ENCODE data around the gene MIPEP. TPM values are rescaled to one million over a fixed set of nuclear protein-coding genes. Genes with fewer than 3 reads are reported as not detected.

The MIPEP gene
- polyA plus RNA-seq, 1 donor (not counting 4 experiments of a cell fraction or from before 2014, with no cell fraction given): 35.0 TPM

GRCh38 chr13:23760000-23760399 is 129.2 kb downstream of the MIPEP start:
- no peak overlapping the region for H3K4me2 ChIP-seq (ENCODE audit: control insufficient read depth, extremely low read depth, insufficient read depth, low read depth, low read length)
- FAIRE-seq: no peak
- dilution Hi-C loops (cut with MboI; ENCODE audit: extremely low pct_ligation_motif_present, low sequenced_read_pairs): no loop called here

DNA sequence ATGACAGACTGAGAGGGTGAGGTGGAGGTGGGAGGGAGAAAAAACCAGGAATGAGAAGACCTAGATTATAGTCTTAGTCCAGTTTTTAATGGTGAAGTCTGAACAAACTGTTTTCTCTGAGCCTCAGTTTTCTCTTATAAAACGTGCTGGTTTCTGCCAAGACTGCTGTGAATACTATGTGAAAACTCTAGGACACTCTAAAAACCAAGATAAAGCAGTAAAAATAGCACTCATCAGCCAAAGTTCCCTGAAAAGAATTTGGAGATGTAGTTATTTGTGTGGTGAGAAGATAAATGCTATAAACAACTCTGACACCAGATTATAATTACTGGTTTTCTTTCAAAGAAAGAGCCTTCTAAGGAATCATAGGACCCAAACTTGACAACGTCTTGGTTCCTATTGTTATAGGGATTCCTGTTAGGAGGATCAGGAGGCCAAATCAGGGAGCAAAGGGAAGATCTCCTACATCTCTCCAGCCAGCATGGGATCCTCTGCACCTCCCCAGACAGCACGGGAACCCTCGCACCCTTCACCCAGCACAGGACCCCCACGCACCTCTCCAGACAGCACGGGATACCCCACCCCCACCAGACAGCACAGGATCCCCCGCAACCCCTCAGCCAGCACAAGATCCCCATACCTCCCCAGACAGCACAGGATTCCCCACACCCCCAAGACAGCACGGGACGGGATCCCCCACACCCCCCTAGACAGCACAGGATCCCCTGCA is 130.2 kb downstream of the MIPEP start:
- Histone ChIP-seq H2AFZ (ENCODE audit: control insufficient read depth, low read length) (no peak overlapping the region), H3K9me3 (ENCODE audit: control insufficient read depth, low read depth, low read length) (no peaks in the 10 kb centered on the region), H3K4me2 (ENCODE audit: control insufficient read depth, extremely low read depth, insufficient read depth, low read depth, low read length) (no peak overlapping the region), H3K36me3 (ENCODE audit: control insufficient read depth in 2 of 2, extremely low read depth in 1 of 2, insufficient read depth in 2 of 2, low read length in 2 of 2) (no peaks in the 10 kb centered on the region), H4K20me1 (ENCODE audit: control insufficient read depth, extremely low read depth, insufficient read depth, low read length) (no peaks in the 10 kb centered on the region), H3K9ac (ENCODE audit: control insufficient read depth, extremely low read depth, insufficient read depth, low read length) (no peak overlapping the region), H3K9me1 (ENCODE audit: control insufficient read depth, extremely low read depth, insufficient read depth, low read length) (no peaks in the 10 kb centered on the region), H3K27me3 (ENCODE audit: control insufficient read depth, extremely low read depth, insufficient read depth, low read length) (no peaks in the 10 kb centered on the region), H3K27ac (ENCODE audit: control insufficient read depth, insufficient read depth, low read length) (no peak overlapping the region), H3K4me1 (ENCODE audit: control insufficient read depth, extremely low read depth, insufficient read depth, low read length) (peaks cover 6% of the 10 kb centered on the region), H3K79me2 (ENCODE audit: control insufficient read depth, insufficient read depth, low read length) (no peaks in the 10 kb centered on the region), H3K4me3 (ENCODE audit: control insufficient read depth in 2 of 3, extremely low read depth in 1 of 3, insufficient read depth in 2 of 3, low read depth in 1 of 3, low read length in 3 of 3) (no peak overlapping the region)
- no peak for TF ChIP-seq EZH2 (IDR thresholded peaks at IDR 0.05; ENCODE audit: low read length)
- no peak for TF ChIP-seq CTCF (optimal IDR thresholded peaks at IDR 0.05 in 1 of 3, IDR thresholded peaks at IDR 0.05 in 1 of 3, conservative IDR thresholded peaks at IDR 0.05 in 1 of 3; ENCODE audit: extremely low read depth in 1 of 3, insufficient read depth in 2 of 3, low read length in 3 of 3)
- FAIRE-seq: no peak
- no peak for DNase-seq (ENCODE audit: low read depth, low spot score)
- dilution Hi-C loops (cut with MboI; ENCODE audit: extremely low pct_ligation_motif_present, low sequenced_read_pairs): no loop called here

More at GRCh38 chr13:23760000-23760399, 129.2 kb downstream of the MIPEP start:
- no peak for DNase-seq (ENCODE audit: low read depth, low spot score)
- no peaks in the 10 kb centered on the region for H3K79me2 ChIP-seq (ENCODE audit: control insufficient read depth, insufficient read depth, low read length)
- H3K9me3 ChIP-seq (ENCODE audit: control insufficient read depth, low read depth, low read length): no peaks in the 10 kb centered on the region
- H2AFZ ChIP-seq (ENCODE audit: control insufficient read depth, low read length): no peak overlapping the region
- TF ChIP-seq CTCF (optimal IDR thresholded peaks at IDR 0.05 in 1 of 3, IDR thresholded peaks at IDR 0.05 in 1 of 3, conservative IDR thresholded peaks at IDR 0.05 in 1 of 3; ENCODE audit: extremely low read depth in 1 of 3, insufficient read depth in 2 of 3, low read length in 3 of 3) (no peak), EZH2 (IDR thresholded peaks at IDR 0.05; ENCODE audit: low read length) (no peak)
- H3K4me1 ChIP-seq (ENCODE audit: control insufficient read depth, extremely low read depth, insufficient read depth, low read length): no peaks in the 10 kb centered on the region
- no peaks in the 10 kb centered on the region for H4K20me1 ChIP-seq (ENCODE audit: control insufficient read depth, extremely low read depth, insufficient read depth, low read length)
- H3K36me3 ChIP-seq (ENCODE audit: control insufficient read depth in 2 of 2, extremely low read depth in 1 of 2, insufficient read depth in 2 of 2, low read length in 2 of 2): no peaks in the 10 kb centered on the region
- H3K4me3 ChIP-seq (ENCODE audit: control insufficient read depth in 2 of 3, extremely low read depth in 1 of 3, insufficient read depth in 2 of 3, low read depth in 1 of 3, low read length in 3 of 3): no peak overlapping the region
- no peaks in the 10 kb centered on the region for H3K9me1 ChIP-seq (ENCODE audit: control insufficient read depth, extremely low read depth, insufficient read depth, low read length)
- no peak overlapping the region for H3K9ac ChIP-seq (ENCODE audit: control insufficient read depth, extremely low read depth, insufficient read depth, low read length)
- no peak overlapping the region for H3K27ac ChIP-seq (ENCODE audit: control insufficient read depth, insufficient read depth, low read length)
- H3K27me3 ChIP-seq (ENCODE audit: control insufficient read depth, extremely low read depth, insufficient read depth, low read length): no peaks in the 10 kb centered on the region
